NB4 (cell line): Measurements from ENCODE around the gene NHP2.

Experiments
- CTCF ChIP-seq: IDR thresholded peaks from one replicate; pipeline ENCODE4 v1.5.1; 2012; ENCODE audit warnings: low read depth, low read length
- POLR2A ChIP-seq: IDR thresholded peaks from 2 replicates; pipeline ENCODE4 v1.6.1; 2011; ENCODE audit warnings: mild to moderate bottlenecking; ENCODE audit not compliant: insufficient read length; ENCODE audit errors: extremely low read depth

DNA sequence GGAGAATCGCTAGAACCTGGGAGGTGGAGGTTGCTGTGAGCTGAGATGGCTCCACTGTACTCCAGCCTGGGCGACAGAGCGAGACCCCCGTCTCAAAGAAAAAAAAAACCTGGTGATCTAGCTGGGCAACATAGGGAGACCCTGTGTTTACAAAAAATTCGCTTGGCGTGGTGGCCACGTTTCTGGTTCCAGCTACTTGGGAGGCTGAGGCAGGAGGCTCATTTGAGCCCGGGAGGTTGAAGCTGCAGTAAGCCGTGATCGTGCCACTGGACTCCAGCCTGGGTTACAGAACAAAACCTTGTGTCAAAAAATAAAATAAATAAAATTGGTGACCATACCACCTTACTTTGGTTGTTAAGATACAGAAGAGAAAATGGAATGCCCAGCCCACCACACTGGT lies 48.9 kb upstream of the NHP2 start:
- no peak for TF ChIP-seq POLR2A
- TF ChIP-seq CTCF = no peak
